Aorta (tissue), 5 donors: ENCODE measurements around the gene VSTM2L. TPM values are rescaled to one million over a fixed set of nuclear protein-coding genes. Genes with fewer than 3 reads are reported as not detected.
A peak's percentile ranks its signal among the peaks of the same experiment; 100 is the strongest.

Experiments
- ATAC-seq: fragments of 200-7000 bp; cut with Tn5 transposase; one replicate; pipeline ENCODE4 v1.9.1; 2022; ENCODE audit warnings: moderate library complexity; ENCODE audit not compliant: low FRiP score
- DNase-seq, 2 donors: peaks; one replicate each; pipeline ENCODE4 v3.0.0-alpha.2; 2020
- H3K27ac ChIP-seq, 2 donors: one replicate each; pipeline ENCODE4 v1.5.1; 2013; ENCODE audit warnings: low read length in 2 of 2, mild to moderate bottlenecking in 2 of 2, moderate library complexity in 2 of 2, control low read depth in 1 of 2, inconsistent platforms in 1 of 2, low read depth in 1 of 2
- H3K27me3 ChIP-seq, 2 donors: one replicate each; pipeline ENCODE4 v1.6.1; 2013; ENCODE audit warnings: control low read depth in 1 of 2, low read length in 1 of 2, mild to moderate bottlenecking in 1 of 2, moderate library complexity in 1 of 2; ENCODE audit not compliant: insufficient read depth in 2 of 2, control insufficient read depth in 1 of 2
- H3K36me3 ChIP-seq, 2 donors: one replicate each; pipeline ENCODE4 v1.6.1; 2013; ENCODE audit warnings: control low read depth in 1 of 2, low read length in 1 of 2, mild to moderate bottlenecking in 1 of 2; ENCODE audit not compliant: insufficient read depth in 2 of 2, control insufficient read depth in 1 of 2
- H3K4me1 ChIP-seq, 2 donors: one replicate each; pipeline ENCODE4 v1.6.1; 2013; ENCODE audit warnings: low read length in 2 of 2, control low read depth in 1 of 2, mild to moderate bottlenecking in 1 of 2, moderate library complexity in 1 of 2; ENCODE audit not compliant: insufficient read depth in 2 of 2, control insufficient read depth in 1 of 2
- H3K4me3 ChIP-seq, 2 donors: one replicate each; pipeline ENCODE4 v1.5.1; 2013; ENCODE audit warnings: low read length in 2 of 2, control low read depth in 1 of 2, mild to moderate bottlenecking in 1 of 2
- H3K9me3 ChIP-seq: one replicate; pipeline ENCODE4 v1.6.1; 2013; ENCODE audit warnings: mild to moderate bottlenecking, low read length; ENCODE audit not compliant: control insufficient read depth
- WGBS, 2 donors: extraction: QIAGEN DNeasy Blood & Tissue Kit; methylation state at CpG; one replicate each; pipeline ENCODE4 v1.1.7; 2013; 5-methylcytosine and 5-hydroxymethylcytosine counted together
- intact Hi-C, 2 donors: fragments of 100-400 bp; cut with DNase I; formaldehyde crosslinking; loops; one replicate each; pipeline versions ENCODE4 v1.14.2 to v1.15.0; 2022
- polyA plus RNA-seq, 2 donors: library from polyadenylated mRNA; stranded (reverse); fragments of 200-250 nt; gene quantifications; one replicate each; pipeline ENCODE4 v1.2.3, GENCODE V29; 2013
- total RNA-seq, 2 donors: library from RNA; stranded (reverse); fragmentation: NEBNext Ultra II Directional; extraction: Animal tissue kit (Norgen Biotek cat#: 25700); gene quantifications; one replicate each; pipeline ENCODE4 v1.2.1, GENCODE V29; 2021
- donor health status: healthy with polysubstance abuse.
- donor health status: Bipolar disorder and iron deficiency.
- donor health status: DM: no; HTN: no; CAD: no.
- donor health status: DM: no; HTN: no; CAD: no.
- donor health status: DM: yes; HTN: yes; CAD: no.

Gene VSTM2L
- total and polyA plus RNA-seq, 4 donors = 0.78 to 3.1 TPM; not detected in 2

GRCh38 chr20:37943501-37944455 lies 40.9 kb downstream of the VSTM2L start:
- no peaks in the 10 kb centered on the region for H3K4me1 ChIP-seq
- H3K4me3 ChIP-seq = no peak overlapping the region
- ATAC-seq = no peak
- peaks cover 2% of the 10 kb centered on the region for H3K9me3 ChIP-seq
- peak in 1 of 2 donors; percentile 61 for DNase-seq
- WGBS, 2 donors = 85 to 88% methylated on average over 44 to 47 of the region's 47 CpGs
- no peaks in the 10 kb centered on the region for H3K27me3 ChIP-seq
- no peak overlapping the region for H3K27ac ChIP-seq
- no peaks in the 10 kb centered on the region for H3K36me3 ChIP-seq
- intact Hi-C loops = no loop called here

- intact Hi-C loops = no loop called here
- WGBS, 2 donors = 67 to 71% methylated on average over 9 to 11 of the region's 11 CpGs
- no peaks in the 10 kb centered on the region for H3K36me3 ChIP-seq
- ATAC-seq = no peak
- H3K9me3 ChIP-seq = peaks cover 2% of the 10 kb centered on the region
- no peaks in the 10 kb centered on the region for H3K27me3 ChIP-seq
- H3K27ac ChIP-seq = no peak overlapping the region
- DNase-seq = peak in 1 of 2 donors; percentile 66
- no peak overlapping the region for H3K4me3 ChIP-seq
- H3K4me1 ChIP-seq = no peaks in the 10 kb centered on the region
Measured at GRCh38 chr20:37944456-37944981, 41.6 kb downstream of the VSTM2L start.

GRCh38 chr20:37945091-37945547 lies 42.2 kb downstream of the VSTM2L start:
- no peak for ATAC-seq
- 23 to 26% methylated on average over 11 of the region's 11 CpGs for WGBS, 2 donors

GRCh38 chr20:37946946-37947345 lies 44.0 kb downstream of the VSTM2L start:
- no peak for ATAC-seq
- H3K36me3 ChIP-seq = no peaks in the 10 kb centered on the region
- intact Hi-C loops = no loop called here
- H3K4me1 ChIP-seq = no peaks in the 10 kb centered on the region
- H3K4me3 ChIP-seq = no peak overlapping the region
- WGBS, 2 donors = 88 to 91% methylated on average over 5 of the region's 5 CpGs
- H3K27me3 ChIP-seq = no peaks in the 10 kb centered on the region
- no peak overlapping the region for H3K27ac ChIP-seq
- H3K9me3 ChIP-seq = peaks cover 2% of the 10 kb centered on the region
- peak in 1 of 2 donors; percentile 22 for DNase-seq

More at GRCh38 chr20:37945091-37945547, 42.2 kb downstream of the VSTM2L start:
- intact Hi-C loops = no loop called here
- H3K4me1 ChIP-seq = no peaks in the 10 kb centered on the region
- no peaks in the 10 kb centered on the region for H3K36me3 ChIP-seq
- peaks cover 2% of the 10 kb centered on the region for H3K9me3 ChIP-seq
- H3K27me3 ChIP-seq = no peaks in the 10 kb centered on the region
- no peak overlapping the region for H3K27ac ChIP-seq
- H3K4me3 ChIP-seq = no peak overlapping the region
- DNase-seq = no peak

- Histone ChIP-seq H3K27ac (no peak overlapping the region), H3K36me3 (no peaks in the 10 kb centered on the region), H3K27me3 (no peaks in the 10 kb centered on the region), H3K4me3 (no peak overlapping the region), H3K9me3 (peaks cover 2% of the 10 kb centered on the region), H3K4me1 (no peaks in the 10 kb centered on the region)
- 92 to 93% methylated on average over 6 of the region's 6 CpGs for WGBS, 2 donors
- no peak for DNase-seq
- intact Hi-C loops = no loop called here
- ATAC-seq = no peak
Measured at GRCh38 chr20:37947943-37948342, 45.0 kb downstream of the VSTM2L start.

- intact Hi-C loops = no loop called here
- Histone ChIP-seq H3K4me1 (no peaks in the 10 kb centered on the region), H3K36me3 (no peaks in the 10 kb centered on the region), H3K27ac (no peak overlapping the region), H3K4me3 (no peak overlapping the region), H3K9me3 (peaks cover 2% of the 10 kb centered on the region), H3K27me3 (no peaks in the 10 kb centered on the region)
- WGBS, 2 donors = 85 to 90% methylated on average over 11 of the region's 11 CpGs
- DNase-seq = no peak
- ATAC-seq = no peak
Measured at GRCh38 chr20:37948956-37949355, 46.0 kb downstream of the VSTM2L start.

- Histone ChIP-seq H3K27ac (no peak overlapping the region), H3K9me3 (no peaks in the 10 kb centered on the region), H3K4me3 (no peak overlapping the region), H3K36me3 (no peaks in the 10 kb centered on the region), H3K27me3 (peaks cover 0 to 2% of the 10 kb centered on the region in 2 donors), H3K4me1 (no peaks in the 10 kb centered on the region)
- intact Hi-C loops = no loop called here
- no peak for ATAC-seq
- WGBS, 2 donors = 87 to 91% methylated on average over 5 of the region's 5 CpGs
- no peak for DNase-seq
Measured at GRCh38 chr20:37954190-37954589, 51.3 kb downstream of the VSTM2L start.

- ATAC-seq = no peak
- 76 to 80% methylated on average over 14 of the region's 14 CpGs for WGBS, 2 donors
- no peaks in the 10 kb centered on the region for H3K36me3 ChIP-seq
Measured at GRCh38 chr20:37954626-37955025, 51.7 kb downstream of the VSTM2L start.

More at GRCh38 chr20:37954626-37955025, 51.7 kb downstream of the VSTM2L start:
- H3K4me3 ChIP-seq = no peak overlapping the region
- no peak for DNase-seq
- no peaks in the 10 kb centered on the region for H3K4me1 ChIP-seq
- peaks cover 0 to 2% of the 10 kb centered on the region in 2 donors for H3K27me3 ChIP-seq
- intact Hi-C loops = no loop called here
- H3K27ac ChIP-seq = no peak overlapping the region
- no peaks in the 10 kb centered on the region for H3K9me3 ChIP-seq
